Skeletal muscle satellite cell (primary cell): ENCODE results near the gene MOB1B.

Experiments
- H3K27me3 ChIP-seq: 2 replicates; pipeline ENCODE4 v1.7.0; 2013; ENCODE audit warnings: low read length; ENCODE audit not compliant: control insufficient read depth, insufficient read depth
- H3K36me3 ChIP-seq: 2 replicates; pipeline ENCODE4 v1.7.0; 2013; ENCODE audit warnings: mild to moderate bottlenecking, control low read depth, low read length; ENCODE audit not compliant: insufficient read depth
- H3K4me1 ChIP-seq: 2 replicates; pipeline ENCODE4 v1.7.0; 2013; ENCODE audit warnings: low read length; ENCODE audit not compliant: control insufficient read depth, insufficient read depth
- H3K4me2 ChIP-seq: 2 replicates; pipeline ENCODE4 v1.7.0; 2013; ENCODE audit warnings: mild to moderate bottlenecking, low read length
- H3K4me3 ChIP-seq: 2 replicates; pipeline ENCODE4 v1.7.0; 2013; ENCODE audit warnings: low read length
- H3K9ac ChIP-seq: 2 replicates; pipeline ENCODE4 v1.7.0; 2013; ENCODE audit warnings: mild to moderate bottlenecking, low read depth, low read length, moderate library complexity
- H3K9me3 ChIP-seq: replicated peaks from 2 replicates; pipeline ENCODE4 v1.7.0; 2013; ENCODE audit warnings: mild to moderate bottlenecking, control low read depth, low read length

Gene MOB1B

GRCh38 chr4:70936200-70936787, 34.1 kb downstream of the MOB1B start:
- Histone ChIP-seq H3K4me2 (no peak overlapping the region), H3K9me3 (no peaks in the 10 kb centered on the region), H3K27me3 (no peaks in the 10 kb centered on the region), H3K4me3 (no peak overlapping the region), H3K36me3 (no peaks in the 10 kb centered on the region), H3K9ac (no peak overlapping the region), H3K4me1 (no peaks in the 10 kb centered on the region)

- Histone ChIP-seq H3K27me3 (no peaks in the 10 kb centered on the region), H3K4me1 (no peaks in the 10 kb centered on the region), H3K9ac (no peak overlapping the region), H3K4me3 (no peak overlapping the region), H3K36me3 (no peaks in the 10 kb centered on the region), H3K4me2 (no peak overlapping the region), H3K9me3 (no peaks in the 10 kb centered on the region)
These were observed 35.9 kb downstream of the MOB1B start for GRCh38 chr4:70938086-70938485.

GRCh38 chr4:70940134-70940533, 38.0 kb downstream of the MOB1B start:
- H3K4me2 ChIP-seq: no peak overlapping the region
- no peak overlapping the region for H3K4me3 ChIP-seq
- no peaks in the 10 kb centered on the region for H3K36me3 ChIP-seq
- no peaks in the 10 kb centered on the region for H3K27me3 ChIP-seq
- no peak overlapping the region for H3K9ac ChIP-seq
- no peaks in the 10 kb centered on the region for H3K9me3 ChIP-seq
- peaks cover 5% of the 10 kb centered on the region for H3K4me1 ChIP-seq

- Histone ChIP-seq H3K27me3 (no peaks in the 10 kb centered on the region), H3K4me3 (no peak overlapping the region), H3K9me3 (no peaks in the 10 kb centered on the region), H3K9ac (no peak overlapping the region), H3K4me1 (peaks cover 17% of the 10 kb centered on the region), H3K4me2 (no peak overlapping the region), H3K36me3 (no peaks in the 10 kb centered on the region)
These were observed 40.9 kb downstream of the MOB1B start for GRCh38 chr4:70943114-70943513.

- Histone ChIP-seq H3K36me3 (no peaks in the 10 kb centered on the region), H3K4me3 (no peak overlapping the region), H3K4me2 (peak overlapping the region; percentile 13), H3K4me1 (peaks cover 17% of the 10 kb centered on the region), H3K9ac (no peak overlapping the region), H3K9me3 (no peaks in the 10 kb centered on the region), H3K27me3 (no peaks in the 10 kb centered on the region)
These were observed 42.9 kb downstream of the MOB1B start for GRCh38 chr4:70945046-70945445.

- H3K27me3 ChIP-seq: no peaks in the 10 kb centered on the region
- H3K4me3 ChIP-seq: no peak overlapping the region
- H3K9ac ChIP-seq: no peak overlapping the region
- H3K4me2 ChIP-seq: peak overlapping the region; percentile 13
- no peaks in the 10 kb centered on the region for H3K36me3 ChIP-seq
- H3K9me3 ChIP-seq: no peaks in the 10 kb centered on the region
- peaks cover 17% of the 10 kb centered on the region for H3K4me1 ChIP-seq
These were observed 43.4 kb downstream of the MOB1B start for GRCh38 chr4:70945452-70946055.

- Histone ChIP-seq H3K4me1 (peaks cover 17% of the 10 kb centered on the region), H3K36me3 (no peaks in the 10 kb centered on the region), H3K27me3 (no peaks in the 10 kb centered on the region), H3K4me3 (no peak overlapping the region), H3K9me3 (no peaks in the 10 kb centered on the region), H3K9ac (no peak overlapping the region), H3K4me2 (no peak overlapping the region)
These were observed 44.8 kb downstream of the MOB1B start for GRCh38 chr4:70946939-70947338.

- no peaks in the 10 kb centered on the region for H3K36me3 ChIP-seq
- H3K9ac ChIP-seq: no peak overlapping the region
- H3K27me3 ChIP-seq: no peaks in the 10 kb centered on the region
- H3K4me1 ChIP-seq: peaks cover 19% of the 10 kb centered on the region
- no peak overlapping the region for H3K4me3 ChIP-seq
- no peaks in the 10 kb centered on the region for H3K9me3 ChIP-seq
- no peak overlapping the region for H3K4me2 ChIP-seq
These were observed 46.6 kb downstream of the MOB1B start for GRCh38 chr4:70948665-70949260.

GRCh38 chr4:70954032-70954431, 51.9 kb downstream of the MOB1B start:
- H3K4me3 ChIP-seq: no peak overlapping the region
- H3K27me3 ChIP-seq: no peaks in the 10 kb centered on the region
- no peak overlapping the region for H3K9ac ChIP-seq
- no peaks in the 10 kb centered on the region for H3K9me3 ChIP-seq
- no peak overlapping the region for H3K4me2 ChIP-seq
- peaks cover 15% of the 10 kb centered on the region for H3K4me1 ChIP-seq
- H3K36me3 ChIP-seq: no peaks in the 10 kb centered on the region

- Histone ChIP-seq H3K4me1 (peaks cover 19% of the 10 kb centered on the region), H3K27me3 (no peaks in the 10 kb centered on the region), H3K4me3 (no peak overlapping the region), H3K36me3 (peaks cover 8% of the 10 kb centered on the region), H3K4me2 (no peak overlapping the region), H3K9ac (no peak overlapping the region), H3K9me3 (no peaks in the 10 kb centered on the region)
These were observed 54.5 kb downstream of the MOB1B start for GRCh38 chr4:70956549-70957210.

- Histone ChIP-seq H3K36me3 (peaks cover 9% of the 10 kb centered on the region), H3K9ac (peak overlapping the region; percentile 9), H3K4me3 (no peak overlapping the region), H3K9me3 (no peaks in the 10 kb centered on the region), H3K27me3 (no peaks in the 10 kb centered on the region), H3K4me2 (peak overlapping the region; percentile 36), H3K4me1 (peaks cover 18% of the 10 kb centered on the region)
These were observed 56.5 kb downstream of the MOB1B start for GRCh38 chr4:70958681-70959080.
